Osteoblast (primary cell): Measurements from ENCODE around the gene C8G. TPM values are rescaled to one million over a fixed set of nuclear protein-coding genes. Genes with fewer than 3 reads are reported as not detected.

ENCODE experiments used
- DNase-seq: peaks from one replicate; pipeline ENCODE4 v3.0.0; 2011; ENCODE audit warnings: low spot score, mixed read lengths; ENCODE audit not compliant: insufficient read length; ENCODE audit errors: missing footprints
- H2AFZ ChIP-seq: 2 replicates; pipeline ENCODE4 v1.6.0; 2011; ENCODE audit warnings: mild to moderate bottlenecking, low read length
- H3K27ac ChIP-seq: 2 replicates; pipeline ENCODE4 v1.5.1; 2011; ENCODE audit warnings: mild to moderate bottlenecking, low read depth, low read length, moderate library complexity
- H3K27me3 ChIP-seq: 2 replicates; pipeline ENCODE4 v1.6.0; 2012; ENCODE audit warnings: mild to moderate bottlenecking, control low read depth, inconsistent platforms, low read length, moderate library complexity; ENCODE audit not compliant: insufficient read depth
- H3K36me3 ChIP-seq: 2 replicates; pipeline ENCODE4 v1.5.1; 2011; ENCODE audit warnings: mild to moderate bottlenecking, low read length, control low read depth, moderate library complexity; ENCODE audit not compliant: insufficient read depth
- H3K4me1 ChIP-seq: 2 replicates; pipeline ENCODE4 v1.5.1; 2011; ENCODE audit warnings: mild to moderate bottlenecking, low read length, control low read depth, moderate library complexity; ENCODE audit not compliant: insufficient read depth
- H3K4me2 ChIP-seq: 2 replicates; pipeline ENCODE4 v1.6.0; 2011; ENCODE audit warnings: mild to moderate bottlenecking, low read length; ENCODE audit not compliant: insufficient read depth
- H3K4me3 ChIP-seq: fragments of 200-600 bp; sonication (generic); 3 replicates; pipeline ENCODE4 v1.5.1; 2012; ENCODE audit warnings: mild to moderate bottlenecking, low read length, inconsistent platforms; ENCODE audit not compliant: insufficient read depth
- H3K79me2 ChIP-seq: 2 replicates; pipeline ENCODE4 v1.6.0; 2012; ENCODE audit warnings: mild to moderate bottlenecking, low read length, control low read depth, inconsistent platforms; ENCODE audit not compliant: insufficient read depth
- H3K9me3 ChIP-seq: 2 replicates; pipeline ENCODE4 v1.5.1; 2011; ENCODE audit warnings: low read depth, low read length, control low read depth
- H4K20me1 ChIP-seq: 2 replicates; pipeline ENCODE4 v1.6.0; 2012; ENCODE audit warnings: mild to moderate bottlenecking, low read length, control low read depth; ENCODE audit not compliant: insufficient read depth
- CTCF ChIP-seq: IDR thresholded peaks from 2 replicates; pipeline ENCODE4 v1.5.1; 2011; ENCODE audit warnings: mild to moderate bottlenecking, low read depth, low read length, moderate library complexity; ENCODE audit errors: extremely low read depth
- total RNA-seq: library from RNA; depleted of rRNA; stranded (reverse); fragments of >200 nt; gene quantifications from 2 replicates; pipeline ENCODE4 v1.2.3, GENCODE V29; 2012

C8G gene
- total RNA-seq, 1 donor, result not detected

- H3K27me3 ChIP-seq, result no peaks in the 10 kb centered on the region
- H3K27ac ChIP-seq, result no peak overlapping the region
- no peak for TF ChIP-seq CTCF
- no peak overlapping the region for H2AFZ ChIP-seq
- H3K9me3 ChIP-seq, result no peaks in the 10 kb centered on the region
- H3K36me3 ChIP-seq, result no peaks in the 10 kb centered on the region
- no peaks in the 10 kb centered on the region for H4K20me1 ChIP-seq
- H3K4me3 ChIP-seq, result no peak overlapping the region
- H3K4me2 ChIP-seq, result no peak overlapping the region
- H3K4me1 ChIP-seq, result no peaks in the 10 kb centered on the region
- no peaks in the 10 kb centered on the region for H3K79me2 ChIP-seq
- DNase-seq, result no peak
These were observed 11.6 kb downstream of the C8G start for GRCh38 chr9:136956604-136957003.

GRCh38 chr9:136957461-136957860 lies 12.4 kb downstream of the C8G start:
- no peak for DNase-seq
- Histone ChIP-seq H3K4me3 (no peak overlapping the region), H3K4me1 (no peaks in the 10 kb centered on the region), H3K36me3 (no peaks in the 10 kb centered on the region), H3K4me2 (no peak overlapping the region), H3K27ac (no peak overlapping the region), H3K9me3 (no peaks in the 10 kb centered on the region), H4K20me1 (no peaks in the 10 kb centered on the region), H3K79me2 (no peaks in the 10 kb centered on the region), H2AFZ (no peak overlapping the region), H3K27me3 (no peaks in the 10 kb centered on the region)
- TF ChIP-seq CTCF, result no peak

GRCh38 chr9:136957901-136958300 lies 12.9 kb downstream of the C8G start:
- H3K9me3 ChIP-seq, result no peaks in the 10 kb centered on the region

DNA sequence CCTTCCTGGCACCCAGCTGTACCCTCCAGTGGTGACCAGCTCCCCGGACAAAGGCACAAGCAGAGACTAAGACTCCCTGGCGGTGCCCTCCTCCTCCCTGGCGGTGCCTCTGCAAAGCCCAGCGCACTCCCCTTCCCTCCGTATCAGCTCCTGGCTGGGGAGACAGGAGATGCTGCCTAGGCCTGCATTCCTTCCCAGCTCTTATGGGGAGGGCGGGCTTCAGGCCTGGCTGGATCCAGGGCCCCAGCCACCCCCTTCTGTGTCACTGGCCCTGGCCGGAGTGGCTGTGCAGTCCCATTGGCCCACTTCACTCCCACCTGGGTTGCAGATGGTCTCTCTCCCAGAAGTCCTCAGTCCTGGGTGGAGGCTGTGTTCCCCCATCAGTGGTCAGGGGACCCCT lies 13.4 kb downstream of the C8G start:
- Histone ChIP-seq H3K27ac (no peak overlapping the region), H4K20me1 (no peaks in the 10 kb centered on the region)
- no peak for TF ChIP-seq CTCF

More at GRCh38 chr9:136957901-136958300, 12.9 kb downstream of the C8G start:
- H3K36me3 ChIP-seq, result no peaks in the 10 kb centered on the region
- H3K4me3 ChIP-seq, result no peak overlapping the region
- H3K79me2 ChIP-seq, result no peaks in the 10 kb centered on the region
- H3K4me2 ChIP-seq, result no peak overlapping the region
- no peaks in the 10 kb centered on the region for H3K27me3 ChIP-seq
- H3K4me1 ChIP-seq, result no peaks in the 10 kb centered on the region
- H2AFZ ChIP-seq, result no peak overlapping the region
- no peak overlapping the region for H3K27ac ChIP-seq
- TF ChIP-seq CTCF, result no peak
- no peaks in the 10 kb centered on the region for H4K20me1 ChIP-seq
- no peak for DNase-seq

More for the DNA sequence above, 13.4 kb downstream of the C8G start:
- Histone ChIP-seq H3K4me1 (no peaks in the 10 kb centered on the region), H3K36me3 (no peaks in the 10 kb centered on the region), H3K9me3 (no peaks in the 10 kb centered on the region), H3K27me3 (no peaks in the 10 kb centered on the region), H3K4me3 (no peak overlapping the region), H3K79me2 (no peaks in the 10 kb centered on the region), H3K4me2 (no peak overlapping the region), H2AFZ (no peak overlapping the region)
- no peak for DNase-seq
